Measurements from ENCODE around the gene SYTL1. TPM values are rescaled to one million over a fixed set of nuclear protein-coding genes. Genes with fewer than 3 reads are reported as not detected.

Gene SYTL1
- total and polyA plus RNA-seq, 9 of the 15 experiments (the other 6 are each of a cell fraction or from before 2014, with no cell fraction given): 0.04 to 9.3 (median 1.7) TPM

DNA sequence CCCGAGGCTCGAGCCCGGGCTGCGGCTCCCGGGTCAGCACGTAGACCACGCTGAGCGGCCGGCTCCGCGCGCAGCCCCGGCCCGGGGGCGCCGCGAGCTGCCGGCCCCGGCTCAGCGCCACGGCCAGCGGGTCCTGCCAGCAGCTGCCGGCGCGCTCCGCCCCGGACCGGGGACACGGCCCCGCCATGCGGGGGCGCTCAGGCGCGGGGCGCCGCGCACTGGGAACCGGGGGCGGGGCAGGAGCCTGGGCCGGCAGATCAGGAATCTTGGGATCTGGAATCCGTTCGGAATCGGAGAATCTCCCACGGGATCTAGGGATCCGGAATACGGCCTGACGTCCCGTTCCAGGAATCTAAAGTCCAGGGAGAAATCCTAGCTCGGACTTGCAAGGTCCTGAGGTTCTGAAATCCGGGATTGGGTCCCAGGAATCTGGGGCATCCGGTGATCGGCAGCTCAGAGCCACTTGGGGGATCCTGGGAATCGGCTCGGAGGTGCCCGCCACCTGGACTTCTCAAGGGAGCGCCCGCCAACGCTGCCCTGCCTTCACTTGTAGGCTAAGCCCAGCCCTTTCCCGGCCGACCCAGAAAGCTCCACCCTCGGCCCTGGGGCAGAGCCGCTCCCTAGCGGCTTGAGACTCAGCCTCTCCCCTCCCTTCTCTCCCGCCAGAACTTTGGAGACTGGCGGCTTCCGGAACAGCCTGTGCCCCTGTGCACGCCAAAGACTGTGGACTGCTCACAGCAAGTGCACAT is 24.8 kb downstream of the SYTL1 start, which contains the start of gene MAP3K6 (continued):
- TF ChIP-seq CBX8 (IDR thresholded peaks at IDR 0.05; ENCODE audit: borderline replicate concordance, extremely low read depth, low read depth, low read length, poor library complexity, severe bottlenecking): no peak
- TF ChIP-seq ETV1 (tag; conservative IDR thresholded peaks at IDR 0.05; ENCODE audit: low read depth): peak; percentile 61; the same call in 1 of the 2 replicates
- peak; percentile 44 for TF ChIP-seq TAF1 (IDR thresholded peaks at IDR 0.05; ENCODE audit: control insufficient read depth, extremely low read depth, insufficient read depth, low read length, severe bottlenecking)
- TF ChIP-seq ZNF77 (CRISPR knock-in tag; IDR thresholded peaks at IDR 0.05): no peak
- no peak for TF ChIP-seq SMAD3 (CRISPR knock-in tag; conservative IDR thresholded peaks at IDR 0.05)
- TF ChIP-seq NBN (IDR thresholded peaks at IDR 0.05; ENCODE audit: low read depth): 0 out of 2 replicates have a peak, but pooled peaks have one; percentile 50
- TF ChIP-seq HNRNPK (IDR thresholded peaks at IDR 0.05; ENCODE audit: low read depth, low read length, poor library complexity, severe bottlenecking): no peak
- TF ChIP-seq MCM2 (IDR thresholded peaks at IDR 0.05; ENCODE audit: low read depth): no peak
- TF ChIP-seq MECOM (CRISPR knock-in tag; IDR thresholded peaks at IDR 0.05): no peak
- no peak for TF ChIP-seq NUFIP1 (IDR thresholded peaks at IDR 0.05; ENCODE audit: partially characterized antibody)
- no peak for TF ChIP-seq ZNF431 (CRISPR knock-in tag; IDR thresholded peaks at IDR 0.05)
- peak; percentile 16; the same call in 1 of the 2 replicates for TF ChIP-seq ZNF263 (CRISPR knock-in tag; IDR thresholded peaks at IDR 0.05; ENCODE audit: borderline replicate concordance)
- TF ChIP-seq ZNF3 (CRISPR knock-in tag; IDR thresholded peaks at IDR 0.05): no peak
- TF ChIP-seq MYNN (IDR thresholded peaks at IDR 0.05): no peak
- TF ChIP-seq MYNN (CRISPR knock-in tag; IDR thresholded peaks at IDR 0.05): no peak
- TF ChIP-seq ZNF224 (CRISPR knock-in tag; IDR thresholded peaks at IDR 0.05): no peak
- TF ChIP-seq IRF2 (CRISPR knock-in tag; IDR thresholded peaks at IDR 0.05): no peak
- no peak; the same call in 1 of the 2 replicates for TF ChIP-seq ZSCAN29 (IDR thresholded peaks at IDR 0.05)
- TF ChIP-seq MCM3 (IDR thresholded peaks at IDR 0.05): no peak
- TF ChIP-seq NR2C2 (CRISPR knock-in tag; IDR thresholded peaks at IDR 0.05): no peak
- no peak for TF ChIP-seq NR2C2 (tag; IDR thresholded peaks at IDR 0.05)
- no peak for TF ChIP-seq NCOA4 (IDR thresholded peaks at IDR 0.05; ENCODE audit: partially characterized antibody)
- no peak for TF ChIP-seq U2AF1 (optimal IDR thresholded peaks at IDR 0.05; ENCODE audit: low read depth, low read length)
- no peak for TF ChIP-seq ZBED1 (IDR thresholded peaks at IDR 0.05)
- TF ChIP-seq, protein P1, sequence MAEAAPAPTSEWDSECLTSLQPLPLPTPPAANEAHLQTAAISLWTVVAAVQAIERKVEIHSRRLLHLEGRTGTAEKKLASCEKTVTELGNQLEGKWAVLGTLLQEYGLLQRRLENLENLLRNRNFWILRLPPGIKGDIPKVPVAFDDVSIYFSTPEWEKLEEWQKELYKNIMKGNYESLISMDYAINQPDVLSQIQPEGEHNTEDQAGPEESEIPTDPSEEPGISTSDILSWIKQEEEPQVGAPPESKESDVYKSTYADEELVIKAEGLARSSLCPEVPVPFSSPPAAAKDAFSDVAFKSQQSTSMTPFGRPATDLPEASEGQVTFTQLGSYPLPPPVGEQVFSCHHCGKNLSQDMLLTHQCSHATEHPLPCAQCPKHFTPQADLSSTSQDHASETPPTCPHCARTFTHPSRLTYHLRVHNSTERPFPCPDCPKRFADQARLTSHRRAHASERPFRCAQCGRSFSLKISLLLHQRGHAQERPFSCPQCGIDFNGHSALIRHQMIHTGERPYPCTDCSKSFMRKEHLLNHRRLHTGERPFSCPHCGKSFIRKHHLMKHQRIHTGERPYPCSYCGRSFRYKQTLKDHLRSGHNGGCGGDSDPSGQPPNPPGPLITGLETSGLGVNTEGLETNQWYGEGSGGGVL (CRISPR knock-in tag; IDR thresholded peaks at IDR 0.05): no peak
- no peak for TF ChIP-seq CBFA2T2 (conservative IDR thresholded peaks at IDR 0.05)
- TF ChIP-seq ZNF165 (CRISPR knock-in tag; IDR thresholded peaks at IDR 0.05; ENCODE audit: borderline replicate concordance): no peak
- TF ChIP-seq ZNF668 (CRISPR knock-in tag; IDR thresholded peaks at IDR 0.05): 0 out of 2 replicates have a peak, but pooled peaks have one; percentile 61
- TF ChIP-seq, protein P2, sequence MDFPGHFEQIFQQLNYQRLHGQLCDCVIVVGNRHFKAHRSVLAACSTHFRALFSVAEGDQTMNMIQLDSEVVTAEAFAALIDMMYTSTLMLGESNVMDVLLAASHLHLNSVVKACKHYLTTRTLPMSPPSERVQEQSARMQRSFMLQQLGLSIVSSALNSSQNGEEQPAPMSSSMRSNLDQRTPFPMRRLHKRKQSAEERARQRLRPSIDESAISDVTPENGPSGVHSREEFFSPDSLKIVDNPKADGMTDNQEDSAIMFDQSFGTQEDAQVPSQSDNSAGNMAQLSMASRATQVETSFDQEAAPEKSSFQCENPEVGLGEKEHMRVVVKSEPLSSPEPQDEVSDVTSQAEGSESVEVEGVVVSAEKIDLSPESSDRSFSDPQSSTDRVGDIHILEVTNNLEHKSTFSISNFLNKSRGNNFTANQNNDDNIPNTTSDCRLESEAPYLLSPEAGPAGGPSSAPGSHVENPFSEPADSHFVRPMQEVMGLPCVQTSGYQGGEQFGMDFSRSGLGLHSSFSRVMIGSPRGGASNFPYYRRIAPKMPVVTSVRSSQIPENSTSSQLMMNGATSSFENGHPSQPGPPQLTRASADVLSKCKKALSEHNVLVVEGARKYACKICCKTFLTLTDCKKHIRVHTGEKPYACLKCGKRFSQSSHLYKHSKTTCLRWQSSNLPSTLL (IDR thresholded peaks at IDR 0.05): peak; percentile 46; the same call in 1 of the 2 replicates

All from K562 (cell line).